OCI-LY7 (cell line): ENCODE data around the gene EPS15. TPM values are rescaled to one million over a fixed set of nuclear protein-coding genes. Genes with fewer than 3 reads are reported as not detected.

Experiments used
- BruUV-seq: library from RNA; stranded (reverse); fragments of 400-500 nt; replicated peaks from 2 replicates; lab custom pipeline; 2021; lab: Mats Ljungman, UMichigan
- CTCF ChIA-PET: fragments of 300-600 bp; sonication (Branson Sonifier 250); formaldehyde crosslinking; loops from one replicate; lab custom pipeline; 2022; ENCODE audit warnings: antibody characterized with exemption; ENCODE audit not compliant: unreplicated experiment; lab: Charles Lee
- POLR2A ChIA-PET: fragments of 300-600 bp; sonication (Branson Sonifier 250); formaldehyde crosslinking; loops from one replicate; lab custom pipeline; 2022; ENCODE audit warnings: antibody characterized with exemption; lab: Charles Lee
- DNase-seq: peaks from one replicate; pipeline ENCODE4 v3.0.0-alpha.2; 2015; ENCODE audit warnings: low spot score
- H2AFZ ChIP-seq: fragments of 200-600 bp; sonication (generic), shearing (Covaris generic); 2 replicates; pipeline ENCODE4 v1.6.1; 2014; ENCODE audit warnings: mild to moderate bottlenecking, antibody characterized with exemption, low read length, moderate library complexity
- H3K27ac ChIP-seq: fragments of 200-600 bp; sonication (generic); 2 replicates; pipeline ENCODE4 v1.5.1; 2014; ENCODE audit warnings: mixed run types, low read depth, mild to moderate bottlenecking, moderate library complexity, low read length, inconsistent platforms; ENCODE audit not compliant: poor library complexity, severe bottlenecking
- H3K36me3 ChIP-seq: fragments of 200-600 bp; sonication (generic); 2 replicates; pipeline ENCODE4 v1.6.1; 2014; ENCODE audit warnings: mild to moderate bottlenecking, antibody characterized with exemption, low read length, moderate library complexity, mixed read lengths; ENCODE audit not compliant: insufficient read depth
- H3K4me1 ChIP-seq: fragments of 200-600 bp; sonication (generic); 2 replicates; pipeline ENCODE4 v1.5.1; 2014; ENCODE audit warnings: mild to moderate bottlenecking, low read length; ENCODE audit not compliant: insufficient read depth, poor library complexity, severe bottlenecking
- H3K4me2 ChIP-seq: fragments of 200-600 bp; sonication (generic); 2 replicates; pipeline ENCODE4 v1.6.1; 2014; ENCODE audit warnings: mild to moderate bottlenecking, low read length
- H3K4me3 ChIP-seq: fragments of 200-600 bp; sonication (generic); 2 replicates; pipeline ENCODE4 v1.5.1; 2014; ENCODE audit warnings: mild to moderate bottlenecking, low read depth, low read length; ENCODE audit not compliant: poor library complexity, severe bottlenecking
- H3K79me2 ChIP-seq: fragments of 200-600 bp; sonication (generic); 2 replicates; pipeline ENCODE4 v1.6.1; 2016; ENCODE audit warnings: low read depth, mild to moderate bottlenecking, low read length, moderate library complexity, mixed read lengths; ENCODE audit not compliant: insufficient read depth
- H3K9me2 ChIP-seq: fragments of 200-600 bp; sonication (generic); 2 replicates; pipeline ENCODE4 v1.6.1; 2016; ENCODE audit warnings: mild to moderate bottlenecking, low read length, mixed read lengths; ENCODE audit not compliant: insufficient read depth
- H3K9me3 ChIP-seq: fragments of 200-600 bp; sonication (generic); 2 replicates; pipeline ENCODE4 v1.6.1; 2014; ENCODE audit warnings: mild to moderate bottlenecking, mixed run types, low read length, mixed read lengths
- H4K20me1 ChIP-seq: fragments of 200-600 bp; sonication (generic); 2 replicates; pipeline ENCODE4 v1.6.1; 2014; ENCODE audit warnings: mild to moderate bottlenecking, antibody characterized with exemption, low read length, moderate library complexity, mixed read lengths; ENCODE audit not compliant: insufficient read depth
- CTCF ChIP-seq: fragments of 200-600 bp; sonication (generic); conservative IDR thresholded peaks from 2 replicates; pipeline ENCODE4 v1.5.1; 2014; ENCODE audit warnings: mild to moderate bottlenecking, antibody characterized with exemption, low read length, moderate library complexity, mixed read lengths
- EZH2phosphoT487 ChIP-seq: fragments of 200-600 bp; sonication (generic); IDR thresholded peaks from 2 replicates; pipeline ENCODE4 v1.6.1; 2018; ENCODE audit warnings: low read depth, borderline replicate concordance, mild to moderate bottlenecking, mixed run types, antibody characterized with exemption, low read length, moderate library complexity, mixed read lengths
- intact Hi-C: fragments of 100-400 bp; cut with micrococcal nuclease; formaldehyde crosslinking; loops from one replicate; pipeline ENCODE4 v1.10.0; 2022; ENCODE audit not compliant: unreplicated experiment
- total RNA-seq, 2 experiments: library from RNA; depleted of rRNA in 1 of 2; stranded (reverse); fragments of >200 nt in 1 of 2; shearing (Covaris generic) in 1 of 2; gene quantifications; 2 replicates each; pipeline ENCODE4 v1.2.3, GENCODE V29; 2014 to 2022

EPS15 gene
- total RNA-seq, 2 experiments from 2014 or later = 23.8 to 73.2 TPM

- H3K36me3 ChIP-seq = peaks cover 59% of the 10 kb centered on the region
- no peak for TF ChIP-seq EZH2phosphoT487
- TF ChIP-seq CTCF = no peak
- ChIA-PET CTCF (interaction anchor here (1.5 kb wide), 1 partner anchor 14 kb away, joined by 3 read pairs; no protein-coding TSS in a partner anchor), POLR2A (interaction anchor here (0.6 to 1.5 kb wide), 6 partner anchors 13 to 633 kb away, joined by 3 to 5 read pairs (median 3); no protein-coding TSS in a partner anchor)
- no peak overlapping the region for H2AFZ ChIP-seq
- intact Hi-C loops = loop anchor here (5.0 kb wide), 1 partner anchor 96 kb away; the partner anchor contains the start of gene EPS15
- no peaks in the 10 kb centered on the region for H3K79me2 ChIP-seq
- no peak overlapping the region for H3K27ac ChIP-seq
- BruUV-seq = no TSS peak
- DNase-seq = no peak
- H3K9me2 ChIP-seq = no peaks in the 10 kb centered on the region
- H3K4me3 ChIP-seq = no peak overlapping the region
- H3K9me3 ChIP-seq = no peaks in the 10 kb centered on the region
- H4K20me1 ChIP-seq = no peaks in the 10 kb centered on the region
- H3K4me1 ChIP-seq = peaks cover 7% of the 10 kb centered on the region
- no peak overlapping the region for H3K4me2 ChIP-seq
These were observed 98.0 kb downstream of the EPS15 start for GRCh38 chr1:51420867-51421627.

GRCh38 chr1:51418384-51418959, 100.6 kb downstream of the EPS15 start:
- Histone ChIP-seq H3K9me2 (no peaks in the 10 kb centered on the region), H3K4me2 (no peak overlapping the region), H3K27ac (no peak overlapping the region), H3K36me3 (peaks cover 49% of the 10 kb centered on the region), H2AFZ (no peak overlapping the region), H3K79me2 (no peaks in the 10 kb centered on the region), H3K9me3 (no peaks in the 10 kb centered on the region), H3K4me3 (no peak overlapping the region), H4K20me1 (no peaks in the 10 kb centered on the region), H3K4me1 (peaks cover 10% of the 10 kb centered on the region)
- no TSS peak for BruUV-seq
- no peak for DNase-seq
- intact Hi-C loops = no loop called here
- TF ChIP-seq CTCF (no peak), EZH2phosphoT487 (no peak)
- ChIA-PET CTCF (no interaction called here), POLR2A (interaction anchor here (0.5 to 2.0 kb wide), 5 partner anchors 9 to 22 kb away, joined by 3 to 6 read pairs (median 4); no protein-coding TSS in a partner anchor)
